GM18511 (cell line): Measurements from ENCODE around the gene THAP10.
"Not testable (repeated sequence)": the region's sequence is repeated elsewhere in the genome, so short reads cannot be mapped to it uniquely, and the experiment has no call there.

Experiments used
- ATAC-seq: cut with Tn5 transposase; IDR thresholded peaks from one replicate; pipeline ENCODE4 v1.9.1; 2021; ENCODE audit warnings: mild to moderate bottlenecking, moderate library complexity; ENCODE audit not compliant: unreplicated experiment

Gene THAP10

DNA sequence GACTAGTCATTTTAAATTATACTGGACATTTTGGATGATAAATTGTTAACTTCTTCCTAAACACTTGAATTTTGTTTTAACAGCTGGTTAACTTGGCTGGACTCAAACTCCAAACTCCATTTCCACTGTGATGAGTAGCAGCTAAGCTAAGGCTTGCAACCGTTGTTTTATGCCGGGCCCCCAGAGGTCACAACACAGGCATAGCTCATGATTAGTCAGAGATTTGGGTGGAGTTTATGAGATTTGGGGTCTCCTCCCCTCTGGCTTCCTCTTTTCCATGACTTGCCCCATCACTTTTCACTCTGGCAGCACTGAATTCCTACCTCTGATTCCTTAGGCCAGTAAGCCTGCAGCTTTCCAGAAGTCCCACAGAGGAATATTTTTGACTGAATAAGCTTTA, 12.8 kb downstream of the THAP10 start:
- no peak for ATAC-seq

DNA sequence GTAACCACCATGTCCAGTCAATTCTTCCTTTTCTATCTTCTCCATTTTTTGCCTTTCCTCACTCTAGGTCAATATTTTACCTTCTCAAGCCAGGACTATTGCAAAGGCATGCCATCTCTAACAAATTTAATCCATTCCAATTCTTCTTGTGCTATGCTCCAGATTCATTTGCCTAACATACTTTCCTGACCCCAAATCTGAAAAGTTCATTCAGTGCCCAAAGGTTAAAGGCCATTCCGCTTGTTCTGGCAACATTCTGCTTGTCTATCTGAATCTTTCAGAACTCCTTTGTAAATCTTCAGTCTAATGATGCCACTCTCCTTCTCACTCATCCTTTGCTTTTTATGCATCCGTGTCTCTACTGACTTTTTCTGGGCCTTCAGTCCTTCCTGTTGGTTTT, 15.6 kb downstream of the THAP10 start:
- ATAC-seq = no peak

DNA sequence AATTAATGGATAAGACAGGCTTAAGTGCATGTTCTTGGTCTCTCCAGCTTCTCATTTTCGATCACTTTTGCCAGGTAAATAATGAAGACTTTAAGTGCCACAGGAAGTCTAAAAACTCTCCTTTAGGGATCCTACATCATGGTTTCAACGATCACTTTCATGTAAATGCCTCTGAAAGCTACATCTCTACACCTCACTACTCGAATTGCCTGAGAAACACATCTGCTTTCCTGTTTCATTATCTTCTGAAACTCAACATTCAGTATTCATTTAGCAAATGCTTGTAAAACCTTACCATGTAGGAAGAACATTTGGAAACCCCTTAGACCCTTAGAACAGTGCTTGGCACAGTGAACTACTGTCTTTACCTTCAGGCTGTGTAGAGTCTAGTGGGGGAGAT, 16.2 kb downstream of the THAP10 start:
- ATAC-seq = no peak

- no peak for ATAC-seq
These were observed 17.0 kb downstream of the THAP10 start for GRCh38 chr15:70875001-70875782.

- no peak for ATAC-seq
These were observed 18.8 kb downstream of the THAP10 start for GRCh38 chr15:70873232-70874054.

- not testable (repeated sequence) for ATAC-seq
These were observed 20.7 kb downstream of the THAP10 start for GRCh38 chr15:70871490-70871889.

GRCh38 chr15:70870051-70870450, 22.2 kb downstream of the THAP10 start:
- ATAC-seq = no peak

DNA sequence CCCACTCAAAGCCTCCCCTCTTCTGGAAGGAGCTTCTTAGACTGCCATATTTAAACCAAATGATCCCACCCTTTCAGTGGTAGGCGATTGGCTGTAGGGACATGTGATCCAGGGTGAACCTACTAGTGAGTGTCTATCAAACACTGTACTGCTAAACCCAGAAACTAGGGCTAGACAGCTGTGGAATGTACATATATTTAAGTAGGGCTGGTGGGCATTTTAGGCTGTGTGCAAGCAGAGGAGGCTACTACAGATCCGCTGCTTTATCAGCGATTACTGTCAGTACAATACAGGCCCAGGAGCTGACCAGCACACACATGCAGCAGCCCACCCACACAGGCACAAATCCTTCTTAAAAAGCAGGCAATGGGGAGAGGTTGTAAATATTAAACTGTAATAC, 22.9 kb downstream of the THAP10 start:
- no peak for ATAC-seq

DNA sequence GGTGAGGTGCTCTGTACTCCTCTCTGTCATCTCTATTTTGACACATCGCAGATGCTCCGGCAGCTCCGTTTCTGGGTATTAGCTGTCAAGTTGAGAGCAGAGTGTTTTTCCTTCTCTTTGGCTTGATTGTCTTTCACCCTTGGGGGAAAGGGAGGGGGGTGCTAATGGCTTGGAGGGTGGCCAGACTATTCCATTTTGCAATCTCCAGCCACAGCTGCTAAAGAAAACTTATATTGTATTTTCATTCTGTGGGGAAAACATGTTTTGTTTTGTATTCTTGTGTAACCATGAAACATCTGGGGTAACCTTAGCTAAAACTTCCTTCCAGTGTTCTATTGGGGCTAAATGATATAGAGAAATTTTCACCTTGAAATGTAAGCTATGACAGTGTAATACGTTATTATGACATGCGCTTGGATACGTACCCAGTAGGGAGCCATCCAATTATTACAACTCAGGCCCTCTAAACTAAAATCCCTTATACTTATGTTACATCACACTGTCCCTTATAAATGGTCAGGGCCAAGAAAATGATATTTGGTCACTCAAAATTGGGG, 24.2 kb downstream of the THAP10 start:
- ATAC-seq = no peak

DNA sequence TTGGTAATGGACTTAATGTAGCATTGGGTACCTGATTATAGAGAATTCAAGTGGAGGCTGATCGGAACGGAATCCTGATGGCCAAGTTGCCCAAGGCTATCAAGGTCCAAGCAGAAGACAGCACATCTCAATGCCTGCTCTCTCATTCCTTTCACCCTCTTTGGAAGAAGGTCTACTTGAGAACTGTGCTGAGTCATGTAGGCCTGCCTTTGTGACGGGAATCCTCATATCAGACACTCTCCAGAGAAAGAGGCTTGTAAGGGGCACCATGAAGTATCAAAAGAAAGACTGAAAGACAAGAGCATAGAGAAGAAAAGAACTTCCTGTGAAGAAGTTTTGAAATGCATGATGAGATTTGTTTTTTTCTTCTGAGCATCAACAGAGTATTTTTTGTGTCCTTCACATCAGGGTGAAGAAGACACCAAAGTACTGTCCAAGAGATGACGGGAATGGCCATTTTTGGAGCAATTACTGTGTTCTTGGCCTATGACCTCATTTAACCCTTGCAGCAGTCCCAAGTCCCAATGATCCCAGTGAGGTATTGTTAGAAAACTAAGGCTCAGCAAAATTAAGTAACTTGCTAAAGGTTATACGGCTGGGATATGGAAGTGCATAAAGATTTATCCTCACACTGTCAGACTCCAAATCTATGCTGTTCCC, 25.1 kb downstream of the THAP10 start:
- no peak for ATAC-seq

- no peak for ATAC-seq
These were observed 28.6 kb downstream of the THAP10 start for GRCh38 chr15:70863450-70864218.

DNA sequence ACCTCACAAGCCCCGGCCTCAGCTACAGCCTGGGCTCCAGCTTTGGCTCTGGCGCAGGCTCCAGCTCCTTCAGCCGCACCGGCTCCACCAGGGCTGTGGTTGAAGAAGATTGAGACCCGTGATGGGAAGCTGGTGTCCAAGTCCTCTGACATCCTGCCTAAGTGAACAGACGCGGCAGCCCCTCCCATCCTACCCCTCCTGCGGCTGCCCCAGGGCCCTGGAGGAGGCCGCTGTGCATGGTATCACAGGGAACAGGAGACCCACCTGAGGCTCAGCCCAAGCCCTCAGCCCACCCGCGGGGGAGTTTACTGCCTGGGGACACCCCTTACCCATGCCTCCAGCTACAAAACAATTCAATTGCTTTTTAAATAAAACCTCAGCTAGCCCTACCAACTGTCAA, 32.2 kb downstream of the THAP10 start:
- no peak for ATAC-seq

DNA sequence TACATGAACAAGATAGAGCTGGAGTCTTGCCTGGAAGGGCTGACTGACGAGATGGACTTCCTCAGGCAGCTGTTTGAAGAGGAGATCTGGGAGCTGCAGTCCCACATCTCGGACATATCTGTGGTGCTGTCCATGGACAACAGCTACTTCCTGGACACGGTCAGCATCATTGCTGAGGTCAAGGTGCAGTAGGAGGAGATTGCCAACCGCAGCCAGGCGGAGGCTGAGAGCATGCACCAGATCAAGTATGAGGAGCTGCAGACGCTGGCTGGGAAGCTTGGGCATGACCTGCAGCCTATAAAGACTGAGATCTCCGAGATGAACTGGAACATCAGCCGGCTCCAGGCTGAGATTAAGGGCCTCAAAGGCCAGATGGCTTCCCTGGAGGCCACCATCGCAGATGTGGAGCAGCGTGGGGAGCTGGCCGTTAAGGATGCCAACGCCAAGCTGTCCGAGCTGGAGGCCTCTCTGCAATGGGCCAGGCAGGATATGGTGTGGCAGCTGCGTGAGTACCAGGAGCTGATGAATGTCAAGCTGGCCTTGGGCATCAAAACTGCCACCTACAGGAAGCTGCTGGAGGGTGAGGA, 32.8 kb downstream of the THAP10 start:
- ATAC-seq = no peak

- ATAC-seq = not testable (repeated sequence)
These were observed 33.5 kb downstream of the THAP10 start for GRCh38 chr15:70858614-70859321.

- no peak for ATAC-seq
These were observed 34.5 kb downstream of the THAP10 start for GRCh38 chr15:70857562-70858285.

DNA sequence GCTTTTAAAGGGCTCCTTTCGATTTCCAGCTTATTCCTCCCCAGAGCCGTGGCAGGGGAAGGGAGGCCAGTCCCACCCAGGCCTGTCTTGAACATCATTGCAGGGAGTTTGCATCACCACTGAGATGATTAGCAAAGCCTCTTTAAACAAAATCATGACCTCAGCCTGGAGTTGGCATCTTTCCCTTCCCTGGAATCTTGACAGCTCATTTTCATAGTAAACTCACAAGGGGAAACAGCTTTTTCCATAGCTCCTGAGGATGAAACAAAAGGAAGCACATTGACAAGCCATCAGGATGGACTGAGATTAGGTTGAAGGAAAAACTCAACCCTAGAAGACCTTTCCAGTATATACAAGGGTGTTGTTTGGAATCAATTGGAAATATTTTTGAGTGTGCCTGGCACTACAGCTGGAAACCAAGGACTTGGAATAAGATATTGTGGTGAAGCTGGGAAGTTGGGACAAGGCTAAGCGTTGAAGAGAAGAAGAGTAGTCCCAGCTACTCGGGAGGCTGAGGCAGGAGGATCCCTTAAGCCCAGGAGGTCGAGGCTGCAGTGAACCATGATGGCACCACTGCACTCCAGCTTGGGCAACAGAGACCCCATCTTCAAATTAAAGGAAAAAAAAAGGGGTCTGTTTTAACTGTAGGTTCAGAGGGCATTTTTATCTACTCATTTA, 35.2 kb downstream of the THAP10 start:
- no peak for ATAC-seq

GRCh38 chr15:70856177-70856883, 35.9 kb downstream of the THAP10 start:
- no peak for ATAC-seq

GRCh38 chr15:70855764-70856163, 36.5 kb downstream of the THAP10 start:
- ATAC-seq = no peak
